Fibroblast of peridontal ligament (primary cell): ENCODE data around the gene PNLIP.

ENCODE experiments used
- DNase-seq: peaks from one replicate; pipeline ENCODE4 v3.0.0-alpha.2; 2010; ENCODE audit errors: extremely low read depth

The PNLIP gene

DNA sequence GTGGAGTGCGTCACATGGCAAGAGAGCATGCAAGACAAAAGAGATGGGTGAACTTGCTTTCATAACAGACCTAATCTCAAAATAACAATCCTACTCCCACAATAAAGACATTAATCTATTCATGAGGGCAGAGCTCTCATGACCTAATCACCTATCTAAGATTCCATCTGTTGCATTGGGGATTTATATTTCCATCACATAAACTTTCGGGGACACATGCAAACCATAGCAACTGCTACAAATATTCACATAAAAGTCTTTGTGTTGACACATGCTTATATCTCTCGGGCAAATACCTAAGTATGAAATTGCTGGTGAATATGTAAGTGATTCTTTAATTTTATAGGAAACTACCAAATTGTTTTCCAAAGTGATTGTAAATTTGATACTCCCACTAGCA, 29.1 kb downstream of the PNLIP start:
- DNase-seq = no peak

GRCh38 chr10:116587878-116588591, 42.3 kb downstream of the PNLIP start:
- DNase-seq = no peak

DNA sequence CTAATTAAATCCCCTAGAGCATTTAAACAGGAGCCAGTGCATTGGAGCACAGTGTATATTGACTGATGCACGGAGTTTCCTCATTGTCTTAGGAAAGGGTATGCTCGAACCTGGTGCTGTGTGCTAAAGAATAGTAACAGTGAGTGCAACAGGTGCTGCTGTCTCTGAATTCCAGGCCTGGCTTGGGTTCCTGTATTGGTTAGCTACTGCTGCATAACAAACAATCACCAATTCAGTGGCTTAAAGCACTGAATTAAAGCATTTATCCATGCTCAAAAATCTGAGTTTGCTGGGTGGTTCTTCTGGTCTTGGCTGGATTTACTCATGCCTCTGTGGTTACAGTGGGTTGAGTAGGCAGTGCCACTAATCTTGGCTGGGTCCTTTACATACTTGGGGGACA, 43.3 kb downstream of the PNLIP start:
- no peak for DNase-seq

- no peak for DNase-seq
These were observed 44.2 kb downstream of the PNLIP start for GRCh38 chr10:116589926-116590325.

- DNase-seq = no peak
These were observed 45.1 kb downstream of the PNLIP start, which contains the start of gene PNLIPRP1 for GRCh38 chr10:116590590-116591444. TSS of gene PNLIPRP1 (plus strand) at chr10:116590959. CDS start at chr10:116591130, 171 bp downstream.

- no peak for DNase-seq
These were observed 47.5 kb downstream of the PNLIP start for GRCh38 chr10:116593139-116593740.

DNA sequence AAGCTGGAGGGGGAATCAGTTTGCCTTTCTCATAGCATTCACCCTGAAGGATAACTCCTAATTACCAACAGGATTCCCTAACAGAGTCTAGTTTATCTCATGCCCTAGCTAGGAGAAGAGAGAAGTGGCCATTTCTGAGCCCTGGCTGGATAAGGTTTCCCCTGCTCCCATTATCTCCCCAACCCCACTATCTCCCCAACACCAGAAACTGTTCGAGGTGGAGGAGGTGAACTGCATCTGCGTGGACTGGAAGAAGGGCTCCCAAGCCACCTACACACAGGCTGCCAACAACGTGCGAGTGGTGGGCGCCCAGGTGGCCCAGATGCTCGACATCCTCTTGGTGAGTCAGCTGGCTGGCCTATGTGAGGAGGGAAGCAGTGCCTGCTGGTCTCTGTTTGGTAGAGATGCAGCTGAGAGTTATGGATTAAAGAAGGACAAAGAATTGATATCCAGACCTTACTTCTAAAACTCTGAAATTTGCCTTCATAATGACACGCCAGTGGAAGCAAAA, 48.8 kb downstream of the PNLIP start:
- no peak for DNase-seq

DNA sequence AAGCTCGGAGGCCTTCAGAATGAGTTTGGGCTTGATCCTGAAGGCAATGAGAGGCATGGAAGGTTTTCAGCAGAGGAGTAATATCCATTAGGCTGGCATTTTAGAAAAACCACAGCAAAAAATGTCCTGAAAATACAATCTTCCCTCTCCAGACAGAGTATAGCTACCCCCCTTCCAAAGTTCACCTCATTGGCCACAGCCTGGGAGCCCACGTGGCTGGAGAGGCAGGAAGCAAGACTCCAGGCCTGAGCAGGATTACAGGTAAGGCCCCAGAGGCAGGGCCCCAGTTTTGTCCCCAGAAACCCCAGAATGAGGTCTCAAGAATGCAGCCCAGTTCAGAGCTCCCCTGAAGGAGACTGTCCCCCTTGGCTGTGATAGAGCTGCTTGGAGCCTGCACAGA, 50.3 kb downstream of the PNLIP start:
- no peak for DNase-seq

GRCh38 chr10:116597543-116597942, 51.8 kb downstream of the PNLIP start:
- DNase-seq = no peak

- DNase-seq = no peak
These were observed 52.6 kb downstream of the PNLIP start for GRCh38 chr10:116598329-116598728.

DNA sequence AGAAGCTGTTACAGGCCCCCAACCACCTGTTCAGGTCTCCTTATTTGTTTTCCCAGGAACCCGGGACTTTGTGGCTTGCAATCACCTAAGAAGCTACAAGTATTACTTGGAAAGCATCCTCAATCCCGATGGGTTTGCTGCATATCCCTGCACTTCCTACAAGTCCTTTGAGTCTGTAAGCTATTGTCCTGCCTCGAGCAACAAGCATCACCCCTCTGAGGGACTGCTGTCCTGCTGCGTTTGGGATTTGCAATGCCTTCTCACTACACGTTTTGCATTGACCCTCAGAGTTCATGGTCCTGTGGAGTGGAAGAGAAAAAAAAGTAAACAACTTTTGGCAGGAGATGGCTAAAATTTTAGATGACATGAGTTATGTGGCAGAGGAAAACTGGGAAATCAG, 54.3 kb downstream of the PNLIP start:
- no peak for DNase-seq

DNA sequence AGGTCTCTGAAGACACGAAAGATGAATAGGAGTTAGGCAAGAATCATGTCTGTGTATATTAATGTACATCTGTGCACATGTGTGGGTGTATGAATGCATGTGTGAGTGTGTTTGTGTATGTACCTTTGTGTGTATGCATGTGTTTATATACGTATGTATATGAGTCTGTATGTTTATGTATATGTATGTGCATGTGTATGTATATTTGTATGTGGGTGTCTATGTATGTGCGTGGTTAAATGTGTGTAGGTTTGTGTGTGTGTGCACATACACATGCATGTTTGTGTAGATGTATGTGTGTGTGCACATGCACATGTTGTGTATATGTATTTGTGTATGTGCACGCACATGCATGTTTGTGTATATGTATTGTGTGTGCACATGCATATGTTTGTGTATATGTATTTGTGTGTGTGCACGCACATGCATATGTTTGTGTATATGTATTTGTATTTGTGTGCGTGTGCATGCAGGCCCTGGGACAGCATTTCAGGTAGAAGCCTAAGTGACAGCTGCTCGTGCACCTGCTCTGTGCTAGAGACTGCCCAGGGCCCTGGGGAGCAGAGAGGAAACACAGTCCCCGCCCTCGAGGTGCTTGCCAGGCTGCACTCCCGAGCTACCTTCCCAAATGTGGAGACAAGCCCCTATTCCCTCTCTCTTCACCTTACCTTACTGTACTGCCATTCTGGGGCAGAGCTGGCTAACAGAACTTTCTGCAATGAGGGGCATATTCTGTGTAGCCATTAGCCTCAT, 57.1 kb downstream of the PNLIP start:
- DNase-seq = no peak

DNA sequence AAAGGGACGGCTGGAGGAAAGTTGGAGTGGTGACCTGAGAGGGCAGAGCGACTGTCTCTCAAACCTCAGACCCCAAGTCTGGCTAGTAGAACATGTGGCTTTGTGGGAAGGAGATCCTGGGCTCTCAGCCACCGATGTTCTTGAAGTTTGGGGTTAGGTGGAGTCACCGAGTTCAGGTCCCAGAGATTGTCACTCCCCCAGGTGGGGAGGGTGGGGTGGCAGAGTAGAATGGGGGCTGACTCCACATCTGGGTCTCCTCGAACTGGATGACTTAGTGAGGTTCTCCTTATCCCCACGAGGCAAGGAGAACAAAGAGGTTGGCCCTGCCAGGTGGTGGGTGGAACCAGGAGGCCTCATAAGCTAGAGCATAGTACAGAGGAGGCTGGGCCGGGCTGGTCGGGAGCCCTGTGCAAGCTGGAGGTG, 60.3 kb downstream of the PNLIP start:
- no peak for DNase-seq

GRCh38 chr10:116607336-116607735, 61.6 kb downstream of the PNLIP start:
- DNase-seq = no peak

DNA sequence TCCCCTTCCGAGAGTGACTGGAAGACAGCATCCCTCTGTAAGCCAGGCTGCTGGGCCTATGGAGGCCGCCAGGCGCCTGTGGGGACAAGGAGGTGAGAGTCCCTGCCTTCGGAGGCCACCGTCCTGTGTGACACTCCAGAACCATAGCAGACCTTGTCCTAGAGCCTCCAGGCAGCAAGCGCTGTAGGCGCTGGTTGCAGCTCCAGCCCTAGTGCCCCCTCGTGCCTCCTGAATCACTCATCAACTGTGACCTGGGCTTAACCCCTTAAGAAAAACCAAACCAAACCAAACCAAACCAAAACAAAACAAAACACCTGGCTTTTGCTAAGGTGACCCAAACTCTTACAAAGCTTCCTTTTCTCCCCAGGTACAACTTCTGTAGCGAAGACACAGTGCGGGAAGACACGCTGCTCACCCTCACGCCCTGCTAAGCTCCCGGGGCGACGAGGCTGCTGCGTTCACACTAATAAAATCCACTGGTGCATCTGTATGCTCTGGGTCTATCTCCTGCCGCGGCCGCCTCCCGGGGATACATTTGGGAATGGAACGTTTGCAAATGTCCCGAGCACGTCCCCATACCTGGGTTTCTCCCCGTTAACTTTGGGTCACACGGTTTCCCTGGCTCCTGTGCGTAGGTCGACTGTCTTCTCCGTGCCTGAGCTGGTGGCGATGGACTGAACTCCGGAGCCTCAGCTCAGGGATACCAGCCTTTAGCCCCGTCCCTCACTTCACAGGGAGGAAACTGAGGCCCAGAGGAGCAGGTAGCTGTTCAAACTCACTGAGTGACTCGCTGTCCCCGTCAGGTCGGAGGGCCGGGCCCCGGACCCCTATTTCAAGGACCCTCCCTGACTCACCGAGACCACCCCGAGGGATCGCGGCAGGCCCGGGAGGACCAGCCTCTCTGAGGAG, 63.2 kb downstream of the PNLIP start:
- no peak for DNase-seq

DNA sequence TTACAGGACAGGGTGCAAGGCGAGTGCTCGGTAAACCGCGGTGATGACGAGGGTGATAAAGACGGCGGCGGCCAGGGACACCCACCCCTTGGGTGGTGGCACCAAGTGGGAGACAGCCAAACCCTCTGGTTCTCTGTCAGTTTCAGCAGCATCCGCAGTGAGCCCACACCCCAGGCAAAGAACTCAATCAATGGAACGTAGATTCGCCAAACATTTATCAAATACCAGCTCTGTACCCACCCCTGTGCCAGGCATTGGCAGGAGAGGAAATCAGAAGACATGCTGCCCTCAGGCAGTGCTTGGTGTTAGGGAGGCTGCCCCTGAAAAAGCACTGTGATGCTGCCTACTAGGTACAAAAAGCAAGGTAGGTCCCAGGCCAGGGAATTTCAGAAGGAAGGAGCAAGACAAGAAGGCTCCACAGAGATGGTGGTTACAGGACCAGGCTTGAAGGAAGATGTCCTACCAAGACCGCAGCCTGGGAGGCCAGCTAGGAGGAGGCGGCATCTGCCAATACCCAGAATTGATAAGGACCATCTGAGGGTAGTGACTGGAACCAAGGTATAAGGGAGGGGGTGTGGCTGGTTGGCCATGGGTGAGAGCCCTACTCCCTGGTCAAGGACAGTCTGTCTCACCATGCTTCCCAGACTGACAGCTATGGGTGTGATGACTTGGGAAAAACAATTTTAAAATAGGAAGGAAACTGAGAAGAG, 64.9 kb downstream of the PNLIP start:
- no peak for DNase-seq

GRCh38 chr10:116611153-116611545, 65.4 kb downstream of the PNLIP start:
- no peak for DNase-seq

GRCh38 chr10:116612107-116612769, 66.5 kb downstream of the PNLIP start:
- DNase-seq = no peak

DNA sequence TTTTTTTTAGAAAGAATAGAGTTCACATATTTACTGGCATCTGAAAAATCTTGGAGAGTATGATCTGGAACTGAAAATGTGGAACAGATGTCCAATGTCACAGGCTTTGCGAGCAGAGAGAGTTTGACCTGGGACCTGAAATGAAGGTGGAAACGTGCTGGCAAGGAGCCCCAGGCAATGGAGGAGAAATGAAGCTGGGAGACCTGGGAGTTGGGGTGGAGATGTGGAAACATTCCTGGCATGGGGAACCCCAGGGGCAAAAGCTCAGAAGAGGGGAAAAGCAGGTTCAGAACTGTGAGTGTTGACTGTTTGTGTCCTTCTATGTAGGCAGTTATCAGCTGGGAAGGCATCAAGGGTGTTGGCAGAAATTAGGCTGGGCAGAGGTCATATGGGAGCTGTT, 67.7 kb downstream of the PNLIP start:
- no peak for DNase-seq
